CD4-positive, alpha-beta T cell (primary cell): ENCODE data around the gene HK3. TPM values are rescaled to one million over a fixed set of nuclear protein-coding genes. Genes with fewer than 3 reads are reported as not detected.

Experiments used
- ATAC-seq: fragments of 200-7000 bp; cut with Tn5 transposase; one replicate; pipeline ENCODE4 v1.10.0; 2022; ENCODE audit warnings: mild to moderate bottlenecking; ENCODE audit not compliant: poor library complexity
- CTCF ChIA-PET: fragments of 350-600 bp; sonication (Branson Sonifier 250); formaldehyde crosslinking; loops from one replicate; lab custom pipeline; 2021; ENCODE audit warnings: antibody characterized with exemption, inconsistent platforms; lab: Charles Lee
- POLR2A ChIA-PET: fragments of 350-600 bp; sonication (Branson Sonifier 250); formaldehyde crosslinking; loops from one replicate; lab custom pipeline; 2021; ENCODE audit warnings: antibody characterized with exemption, inconsistent platforms; lab: Charles Lee
- DNase-seq, 14 experiments: peaks; one replicate each; pipeline ENCODE4 v3.0.0-alpha.2; 2013 to 2020; ENCODE audit warnings: mixed read lengths in 2 of 14
- H3K27ac ChIP-seq, 2 donors: one replicate each; pipeline versions ENCODE4 v1.5.1 to v1.7.0; 2013; ENCODE audit warnings: low read length in 2 of 2, low read depth in 1 of 2, mild to moderate bottlenecking in 1 of 2
- H3K27me3 ChIP-seq, 2 experiments: 1 replicate in 1 of 2; 2 replicates in 1 of 2; pipeline versions ENCODE4 v1.6.1 to v1.7.0; 2013; ENCODE audit warnings: low read length in 2 of 2, control low read depth in 1 of 2, mild to moderate bottlenecking in 1 of 2, moderate library complexity in 1 of 2; ENCODE audit not compliant: insufficient read depth in 2 of 2, control insufficient read depth in 1 of 2
- H3K36me3 ChIP-seq: one replicate; pipeline ENCODE4 v1.6.1; 2013; ENCODE audit warnings: low read length, control low read depth; ENCODE audit not compliant: insufficient read depth
- H3K4me1 ChIP-seq: one replicate; pipeline ENCODE4 v1.6.1; 2013; ENCODE audit warnings: low read length, control low read depth; ENCODE audit not compliant: insufficient read depth
- H3K4me3 ChIP-seq: one replicate; pipeline ENCODE4 v1.5.1; 2013; ENCODE audit warnings: mild to moderate bottlenecking, low read length, moderate library complexity
- H3K9me3 ChIP-seq, 2 experiments: 1 replicate in 1 of 2; 2 replicates in 1 of 2; pipeline versions ENCODE4 v1.6.1 to v1.7.0; 2013; ENCODE audit warnings: low read length in 2 of 2, mild to moderate bottlenecking in 2 of 2, control low read depth in 1 of 2, moderate library complexity in 1 of 2; ENCODE audit not compliant: control insufficient read depth in 1 of 2, insufficient read depth in 1 of 2
- H3K27ac Mint-ChIP-seq: one replicate; pipeline ENCODE4 v1.8.0; 2020; ENCODE audit warnings: mixed read lengths
- H3K27me3 Mint-ChIP-seq: one replicate; pipeline ENCODE4 v1.8.0; 2021; ENCODE audit warnings: mixed read lengths
- H3K36me3 Mint-ChIP-seq: one replicate; pipeline ENCODE4 v1.8.0; 2021; ENCODE audit warnings: low read depth, mixed read lengths
- H3K4me1 Mint-ChIP-seq: one replicate; pipeline ENCODE4 v1.8.0; 2021; ENCODE audit warnings: low read depth, mixed read lengths
- H3K4me3 Mint-ChIP-seq: one replicate; pipeline ENCODE4 v1.8.0; 2020; ENCODE audit warnings: mild to moderate bottlenecking, mixed read lengths
- H3K9me3 Mint-ChIP-seq: one replicate; pipeline ENCODE4 v1.8.0; 2020; ENCODE audit warnings: mixed read lengths
- intact Hi-C, 2 experiments: fragments of 100-400 bp; cut with DNase I in 1 of 2; cut with micrococcal nuclease in 1 of 2; formaldehyde crosslinking; loops; one replicate each; pipeline versions ENCODE4 v1.15.1 to v1.9.0; 2023 to 2025; cut with DNase I, micrococcal nuclease
- total RNA-seq, 174 experiments: library from RNA in 2 of 174; stranded (reverse) in 2 of 174; gene quantifications; one replicate each; pipeline ENCODE4 v1.2.3 and lab custom pipeline; 2021 to 2026
- TF ChIP-seq, protein P1 (sequence below): fragments of 200-600 bp; IDR thresholded peaks from one replicate; pipeline ENCODE4 v1.8.0; 2022; ENCODE audit warnings: antibody characterized with exemption, mild to moderate bottlenecking

HK3 gene
- total RNA-seq, 2 experiments from 2014 or later, result 0.74 to 1.2 TPM

DNA sequence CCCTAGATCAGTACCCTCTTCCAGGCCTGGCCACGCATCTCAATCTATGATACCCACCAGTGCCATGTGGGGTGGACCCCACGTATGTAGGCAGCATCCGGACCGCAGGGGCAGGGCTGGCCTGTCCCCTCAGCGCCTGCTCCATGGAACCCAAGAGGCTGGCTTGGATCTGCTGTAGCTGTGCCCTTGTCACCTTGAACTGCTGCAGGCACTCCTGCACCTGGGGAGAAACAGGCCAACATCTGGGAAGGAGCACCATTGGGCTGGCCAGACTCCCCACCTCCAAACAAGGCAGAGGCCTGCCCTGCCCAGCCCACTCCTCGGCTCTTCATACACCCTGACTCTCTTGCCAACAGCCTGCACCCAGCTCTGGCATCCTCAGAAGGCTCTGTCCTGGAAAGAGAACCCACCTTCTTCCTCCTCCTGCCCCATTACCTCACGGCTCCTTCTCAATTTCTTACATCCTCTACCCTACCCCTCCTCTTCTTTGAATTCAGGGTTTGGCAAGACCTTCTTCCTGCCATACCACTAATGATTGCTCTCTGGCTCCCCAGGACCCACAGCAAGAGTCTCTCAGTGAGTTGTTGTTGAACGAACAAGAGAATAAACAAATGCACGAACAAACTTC is 7.7 kb downstream of the HK3 start:
- Mint-ChIP-seq H3K4me3 (no peak overlapping the region), H3K27ac (no peak overlapping the region), H3K9me3 (no peaks in the 10 kb centered on the region), H3K27me3 (no peaks in the 10 kb centered on the region), H3K36me3 (no peaks in the 10 kb centered on the region), H3K4me1 (no peaks in the 10 kb centered on the region)
- DNase-seq, result no peak
- CTCF ChIA-PET, result no interaction called here
- Histone ChIP-seq H3K27me3 (no peaks in the 10 kb centered on the region), H3K4me1 (peaks cover 4% of the 10 kb centered on the region), H3K9me3 (peaks cover 0 to 5% of the 10 kb centered on the region in 2 experiments), H3K36me3 (no peaks in the 10 kb centered on the region), H3K27ac (no peak overlapping the region), H3K4me3 (no peak overlapping the region)
- no peak for ATAC-seq
- POLR2A ChIA-PET, result no interaction called here
- TF ChIP-seq, protein P1, sequence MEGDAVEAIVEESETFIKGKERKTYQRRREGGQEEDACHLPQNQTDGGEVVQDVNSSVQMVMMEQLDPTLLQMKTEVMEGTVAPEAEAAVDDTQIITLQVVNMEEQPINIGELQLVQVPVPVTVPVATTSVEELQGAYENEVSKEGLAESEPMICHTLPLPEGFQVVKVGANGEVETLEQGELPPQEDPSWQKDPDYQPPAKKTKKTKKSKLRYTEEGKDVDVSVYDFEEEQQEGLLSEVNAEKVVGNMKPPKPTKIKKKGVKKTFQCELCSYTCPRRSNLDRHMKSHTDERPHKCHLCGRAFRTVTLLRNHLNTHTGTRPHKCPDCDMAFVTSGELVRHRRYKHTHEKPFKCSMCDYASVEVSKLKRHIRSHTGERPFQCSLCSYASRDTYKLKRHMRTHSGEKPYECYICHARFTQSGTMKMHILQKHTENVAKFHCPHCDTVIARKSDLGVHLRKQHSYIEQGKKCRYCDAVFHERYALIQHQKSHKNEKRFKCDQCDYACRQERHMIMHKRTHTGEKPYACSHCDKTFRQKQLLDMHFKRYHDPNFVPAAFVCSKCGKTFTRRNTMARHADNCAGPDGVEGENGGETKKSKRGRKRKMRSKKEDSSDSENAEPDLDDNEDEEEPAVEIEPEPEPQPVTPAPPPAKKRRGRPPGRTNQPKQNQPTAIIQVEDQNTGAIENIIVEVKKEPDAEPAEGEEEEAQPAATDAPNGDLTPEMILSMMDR, result no peak
- intact Hi-C loops, result no loop called here

DNA sequence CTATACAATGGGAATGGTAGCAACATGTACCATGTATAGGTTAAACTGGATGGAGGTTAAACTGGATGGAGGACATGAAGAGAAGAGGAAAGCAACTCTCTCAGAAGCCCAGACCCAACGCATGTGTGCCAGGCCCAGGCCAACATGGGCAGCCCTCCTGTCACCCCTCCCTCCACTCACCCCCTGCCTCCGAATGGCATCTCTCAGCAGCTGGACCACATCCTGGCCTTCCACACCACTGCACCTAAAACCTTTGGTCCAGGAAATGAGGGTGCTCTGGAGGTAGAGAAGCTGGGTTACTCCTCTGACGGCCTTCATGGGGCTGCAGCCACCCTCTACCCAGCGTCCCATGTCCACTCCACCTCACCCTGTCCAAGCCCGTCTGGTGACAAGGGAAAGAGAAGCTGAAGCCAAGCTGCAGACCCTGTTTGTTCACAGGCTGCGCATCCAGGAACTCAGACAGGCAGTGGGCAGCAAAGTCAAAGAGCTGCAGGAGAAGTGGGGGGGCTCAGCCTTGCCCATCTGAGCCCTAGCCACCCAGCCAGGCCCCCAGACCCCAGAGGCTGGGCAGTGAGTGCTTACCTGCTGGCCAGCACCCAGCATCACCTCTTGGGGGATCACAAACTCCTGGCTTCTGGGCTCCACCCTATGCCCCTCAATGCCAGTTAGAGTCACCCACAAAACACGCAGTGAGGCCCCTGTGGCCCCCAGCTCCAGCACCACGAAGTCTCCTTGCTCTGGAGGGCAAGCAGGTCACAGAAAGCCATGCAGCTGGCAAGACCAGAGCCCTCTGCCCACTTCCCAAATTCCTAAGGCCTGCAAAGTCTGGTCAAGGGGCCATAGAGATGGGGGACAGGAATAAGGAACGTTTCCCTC is 8.5 kb downstream of the HK3 start:
- intact Hi-C loops, result no loop called here
- DNase-seq, result no peak
- Mint-ChIP-seq H3K27me3 (no peaks in the 10 kb centered on the region), H3K27ac (no peak overlapping the region), H3K4me1 (no peaks in the 10 kb centered on the region), H3K9me3 (no peaks in the 10 kb centered on the region), H3K4me3 (no peak overlapping the region), H3K36me3 (no peaks in the 10 kb centered on the region)
- H3K9me3 ChIP-seq, result peaks cover 0 to 5% of the 10 kb centered on the region in 2 experiments
- TF ChIP-seq, protein P1, result no peak
- H3K27ac ChIP-seq, result no peak overlapping the region
- no peaks in the 10 kb centered on the region for H3K4me1 ChIP-seq
- H3K36me3 ChIP-seq, result no peaks in the 10 kb centered on the region
- CTCF ChIA-PET, result no interaction called here
- no peaks in the 10 kb centered on the region for H3K27me3 ChIP-seq
- no peak for ATAC-seq
- POLR2A ChIA-PET, result no interaction called here
- H3K4me3 ChIP-seq, result no peak overlapping the region

GRCh38 chr5:176889321-176890280 is 9.5 kb downstream of the HK3 start:
- no peaks in the 10 kb centered on the region for H3K27me3 Mint-ChIP-seq
- intact Hi-C loops, result no loop called here
- DNase-seq, result no peak
- no peaks in the 10 kb centered on the region for H3K36me3 Mint-ChIP-seq
- ChIA-PET CTCF (no interaction called here), POLR2A (no interaction called here)
- Histone ChIP-seq H3K27me3 (no peaks in the 10 kb centered on the region), H3K36me3 (no peaks in the 10 kb centered on the region), H3K4me1 (peaks cover 4% of the 10 kb centered on the region), H3K27ac (no peak overlapping the region), H3K9me3 (peaks cover 0 to 5% of the 10 kb centered on the region in 2 experiments), H3K4me3 (no peak overlapping the region)
- no peak for ATAC-seq
- H3K4me1 Mint-ChIP-seq, result no peaks in the 10 kb centered on the region
- no peak overlapping the region for H3K4me3 Mint-ChIP-seq
- no peak overlapping the region for H3K27ac Mint-ChIP-seq
- TF ChIP-seq, protein P1, result no peak
- H3K9me3 Mint-ChIP-seq, result no peaks in the 10 kb centered on the region
